A549 (cell line): Measurements from ENCODE around the gene LRFN5. TPM values are rescaled to one million over a fixed set of nuclear protein-coding genes. Genes with fewer than 3 reads are reported as not detected.
"Not testable (repeated sequence)": the region's sequence is repeated elsewhere in the genome, so short reads cannot be mapped to it uniquely, and the experiment has no call there.

ENCODE experiments used
- ATAC-seq, 2 experiments: fragments of 200-7000 bp in 1 of 2; fragments of >200 bp in 1 of 2; cut with Nextera tagmentation in 1 of 2; cut with Tn5 transposase in 1 of 2; 3 replicates each; pipeline versions ENCODE4 v1.8.0 to v1.9.1; 2018 to 2020; ENCODE audit warnings: mild to moderate bottlenecking in 1 of 2, moderate library complexity in 1 of 2
- CTCF ChIA-PET: fragments of 300-600 bp; sonication (Branson Sonifier 250); formaldehyde crosslinking; extraction: SDS; loops from one replicate; lab custom pipeline; 2021; ENCODE audit warnings: antibody characterized with exemption, inconsistent platforms; lab: Yijun Ruan, JAX
- POLR2A ChIA-PET: fragments of 350-600 bp; formaldehyde crosslinking; extraction: SDS; loops from one replicate; lab custom pipeline; 2021; ENCODE audit warnings: antibody characterized with exemption, inconsistent platforms; lab: Yijun Ruan, JAX
- DNase-seq, 2 experiments: peaks; one replicate each; pipeline versions ENCODE4 v3.0.0 to v3.0.0-alpha.2; 2011 to 2016; ENCODE audit warnings: low read depth in 1 of 2, low spot score in 1 of 2
- FAIRE-seq: peaks from 2 replicates; lab custom pipeline; 2011; peaks lifted over from hg19 to GRCh38; lab: Jason Lieb, UNC
- H3K27ac ChIP-seq, 2 experiments: fragments of >200 bp; sonication (Bioruptor Twin); formaldehyde crosslinking; 3 replicates each; pipeline ENCODE4 v1.5.1; 2016 to 2017
- H3K4me1 ChIP-seq: fragments of >200 bp; sonication (Bioruptor Twin); formaldehyde crosslinking; 3 replicates; pipeline ENCODE4 v1.6.1; 2016
- H3K4me2 ChIP-seq: fragments of >200 bp; sonication (Bioruptor Twin); formaldehyde crosslinking; 3 replicates; pipeline ENCODE4 v1.6.1; 2016
- H3K4me3 ChIP-seq: fragments of >200 bp; sonication (Bioruptor Twin); formaldehyde crosslinking; 3 replicates; pipeline ENCODE4 v1.5.1; 2016
- H3K9me3 ChIP-seq: fragments of >200 bp; sonication (Bioruptor Twin); formaldehyde crosslinking; 3 replicates; pipeline ENCODE4 v1.6.1; 2016
- BHLHE40 ChIP-seq: IDR thresholded peaks from 2 replicates; pipeline ENCODE4 v1.6.1; 2012; ENCODE audit warnings: low read depth, low read length, inconsistent platforms
- CBX8 ChIP-seq: fragments of 200-600 bp; sonication (generic); IDR thresholded peaks from 2 replicates; pipeline ENCODE4 v1.6.1; 2016
- CEBPB ChIP-seq, 2 experiments: fragments of >200 bp in 1 of 2; sonication (Bioruptor Twin) in 1 of 2; formaldehyde crosslinking in 1 of 2; IDR thresholded peaks; 2 replicates each; pipeline ENCODE4 v1.6.1; 2012 to 2016
- CHD2 ChIP-seq: fragments of 150-350 bp; IDR thresholded peaks from 2 replicates; pipeline ENCODE4 v1.6.1; 2014; ENCODE audit warnings: low read length; ENCODE audit not compliant: partially characterized antibody
- EP300 ChIP-seq, 2 experiments: fragments of >200 bp; sonication (Bioruptor Twin); formaldehyde crosslinking; IDR thresholded peaks; 2 replicates in 1 of 2; 3 replicates in 1 of 2; pipeline ENCODE4 v1.6.1; 2016 to 2017
- ESRRA ChIP-seq: fragments of 150-350 bp; IDR thresholded peaks from 2 replicates; pipeline ENCODE4 v1.6.1; 2014; ENCODE audit warnings: mild to moderate bottlenecking, low read length, borderline replicate concordance
- FOSL2 ChIP-seq, 2 experiments: fragments of 450-650 bp in 1 of 2; fragments of >200 bp in 1 of 2; sonication (Bioruptor Twin) in 1 of 2; formaldehyde crosslinking; IDR thresholded peaks; 2 replicates each; pipeline versions ENCODE4 v1.5.0 to v1.6.1; 2016 to 2020; ENCODE audit warnings: mild to moderate bottlenecking in 1 of 2, moderate library complexity in 1 of 2
- FOXS1 ChIP-seq: fragments of 250-450 bp; sonication (Bioruptor Pico); IDR thresholded peaks from 2 replicates; pipeline ENCODE4 v1.5.0; 2020; ENCODE audit warnings: mild to moderate bottlenecking, moderate library complexity
- GATA3 ChIP-seq: IDR thresholded peaks from 2 replicates; pipeline ENCODE4 v1.6.1; 2012; ENCODE audit warnings: borderline replicate concordance
- HEYL ChIP-seq: fragments of 250-450 bp; sonication (Bioruptor Pico); IDR thresholded peaks from 2 replicates; pipeline ENCODE4 v1.8.0; 2021; ENCODE audit warnings: mild to moderate bottlenecking, moderate library complexity
- HOXA7 ChIP-seq: fragments of 250-450 bp; sonication (Bioruptor Pico); IDR thresholded peaks from 2 replicates; pipeline ENCODE4 v1.5.0; 2020; ENCODE audit warnings: mild to moderate bottlenecking, moderate library complexity
- HOXB5 ChIP-seq: fragments of 250-450 bp; sonication (Bioruptor Pico); IDR thresholded peaks from 2 replicates; pipeline ENCODE4 v1.5.0; 2020; ENCODE audit warnings: mild to moderate bottlenecking, moderate library complexity
- JUNB ChIP-seq: fragments of >200 bp; sonication (Bioruptor Twin); formaldehyde crosslinking; IDR thresholded peaks from 2 replicates; pipeline ENCODE4 v1.6.1; 2016
- KDM5A ChIP-seq: fragments of 200-600 bp; sonication (generic); IDR thresholded peaks from 2 replicates; pipeline ENCODE4 v1.6.1; 2016; ENCODE audit warnings: antibody characterized with exemption, mild to moderate bottlenecking
- MAFK ChIP-seq: fragments of 450-650 bp; IDR thresholded peaks from 2 replicates; pipeline ENCODE4 v1.6.1; 2014; ENCODE audit not compliant: partially characterized antibody
- PHF8 ChIP-seq: fragments of 200-600 bp; sonication (generic); IDR thresholded peaks from 2 replicates; pipeline ENCODE4 v1.6.1; 2016; ENCODE audit warnings: low read depth, mild to moderate bottlenecking, antibody characterized with exemption, moderate library complexity, borderline replicate concordance
- RCOR1 ChIP-seq: fragments of 150-350 bp; IDR thresholded peaks from 2 replicates; pipeline ENCODE4 v1.6.1; 2014; ENCODE audit warnings: antibody characterized with exemption, low read length, low read depth
- SREBF2 ChIP-seq: fragments of 450-650 bp; IDR thresholded peaks from 2 replicates; pipeline ENCODE4 v1.6.1; 2014; ENCODE audit warnings: mild to moderate bottlenecking, moderate library complexity
- TFCP2L1 ChIP-seq: fragments of 250-450 bp; sonication (Bioruptor Pico); IDR thresholded peaks from 2 replicates; pipeline ENCODE4 v1.5.0; 2021; ENCODE audit warnings: mild to moderate bottlenecking
- TP53 ChIP-seq: fragments of 250-450 bp; sonication (Bioruptor Pico); IDR thresholded peaks from 2 replicates; pipeline ENCODE4 v1.5.0; 2021; ENCODE audit warnings: mild to moderate bottlenecking, moderate library complexity
- ZFP36 ChIP-seq: fragments of 450-650 bp; IDR thresholded peaks from 2 replicates; pipeline ENCODE4 v1.6.1; 2014; ENCODE audit warnings: borderline replicate concordance; ENCODE audit not compliant: partially characterized antibody
- ZNF302 ChIP-seq: fragments of 250-450 bp; sonication (Bioruptor Pico); IDR thresholded peaks from 2 replicates; pipeline ENCODE4 v1.9.0; 2021; ENCODE audit warnings: inconsistent platforms, mild to moderate bottlenecking, moderate library complexity
- WGBS: methylation state at CpG from one replicate; pipeline ENCODE4 v1.1.6; 2017; ENCODE audit errors: missing lambda C conversion rate; 5-methylcytosine and 5-hydroxymethylcytosine counted together
- polyA plus RNA-seq, 4 experiments: library from polyadenylated mRNA; depleted of rRNA in 3 of 4; stranded (reverse); fragments of >200 nt; fragmentation: RNase III in 1 of 4; extraction: RNeasy Plus Mini Kit Qiagen cat#74134 plus additional on column Dnase treatment in 1 of 4; gene quantifications; 2 replicates in 3 of 4; 3 replicates in 1 of 4; pipeline ENCODE4 v1.2.3, GENCODE V29; 2011 to 2017
- TF ChIP-seq, protein P1 (sequence below): IDR thresholded peaks from 2 replicates; pipeline ENCODE4 v1.6.1; 2012; ENCODE audit warnings: low read depth, borderline replicate concordance
- TF ChIP-seq, protein P2 (sequence below): fragments of 200-600 bp; sonication (generic); IDR thresholded peaks from 2 replicates; pipeline ENCODE4 v1.6.1; 2016; ENCODE audit warnings: antibody characterized with exemption, mild to moderate bottlenecking, moderate library complexity
- TF ChIP-seq, protein P3 (sequence below): fragments of 250-450 bp; sonication (Bioruptor Pico); IDR thresholded peaks from 2 replicates; pipeline ENCODE4 v1.5.0; 2020; ENCODE audit warnings: low read depth, mild to moderate bottlenecking, moderate library complexity

LRFN5 gene
- polyA plus RNA-seq, 2 of the 4 experiments (the other 2 are of a cell fraction) = not detected

DNA sequence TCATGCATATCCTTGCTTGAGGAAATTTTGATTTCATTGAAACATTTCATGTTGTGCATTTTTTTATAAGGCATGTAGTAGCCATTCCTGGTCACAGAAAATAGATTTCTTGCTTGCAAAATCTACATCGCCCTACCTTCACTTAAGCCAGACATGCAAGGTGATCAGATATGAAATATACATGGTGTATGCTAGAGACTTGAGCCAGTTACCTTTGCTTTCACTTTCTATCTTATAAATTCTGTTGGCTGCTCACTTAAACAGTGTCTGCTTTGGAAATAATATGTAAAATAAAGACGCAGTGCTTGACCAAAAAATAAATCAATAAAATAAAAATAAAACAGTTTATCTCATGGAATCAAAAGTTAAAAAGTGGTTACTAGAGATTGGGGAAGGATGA lies 136.5 kb downstream of the LRFN5 start (continued):
- TF ChIP-seq CHD2 (no peak), HOXB5 (no peak), ZFP36 (no peak), TFCP2L1 (CRISPR knock-in tag) (no peak), ZNF302 (CRISPR knock-in tag) (no peak), PHF8 (no peak)

DNA sequence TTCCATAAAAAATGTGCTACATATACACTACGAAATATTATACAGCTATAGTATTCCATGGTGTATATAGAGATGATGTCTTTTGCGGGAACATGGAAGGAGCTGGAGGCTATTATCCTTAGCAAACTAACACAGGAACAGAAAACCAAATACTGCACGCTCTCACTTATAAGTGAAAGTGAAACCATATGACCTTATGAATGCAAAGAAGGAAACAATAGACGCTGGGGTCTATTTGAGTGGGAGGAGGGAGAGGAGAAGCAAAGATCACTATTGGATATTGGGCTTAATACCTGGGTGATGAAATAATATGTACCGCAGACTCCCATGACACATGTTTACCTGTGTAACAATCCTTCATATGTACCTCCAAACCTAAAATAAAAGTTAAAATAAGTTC lies 142.8 kb downstream of the LRFN5 start:
- DNase-seq (no peak), ATAC-seq (no peak), FAIRE-seq (no peak)
- ChIA-PET POLR2A (no interaction called here), CTCF (no interaction called here)
- H3K4me1 ChIP-seq = no peaks in the 10 kb centered on the region
- TF ChIP-seq CEBPB (IDR thresholded peaks at IDR 0.05) (no peak), ZNF302 (CRISPR knock-in tag) (no peak), FOXS1 (CRISPR knock-in tag) (no peak), EP300 (IDR thresholded peaks at IDR 0.05) (no peak), GATA3 (no peak), ESRRA (no peak), HEYL (no peak), MAFK (no peak), JUNB (no peak)
- TF ChIP-seq, protein P1, sequence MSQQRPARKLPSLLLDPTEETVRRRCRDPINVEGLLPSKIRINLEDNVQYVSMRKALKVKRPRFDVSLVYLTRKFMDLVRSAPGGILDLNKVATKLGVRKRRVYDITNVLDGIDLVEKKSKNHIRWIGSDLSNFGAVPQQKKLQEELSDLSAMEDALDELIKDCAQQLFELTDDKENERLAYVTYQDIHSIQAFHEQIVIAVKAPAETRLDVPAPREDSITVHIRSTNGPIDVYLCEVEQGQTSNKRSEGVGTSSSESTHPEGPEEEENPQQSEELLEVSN = no peak
- WGBS = 9% methylated on average over 5 of the region's 5 CpGs
- H3K27ac ChIP-seq = no peak overlapping the region
- H3K4me2 ChIP-seq = peak overlapping the region; percentile 41
- 0 out of 3 replicates have a peak, but pooled peaks cover 3% of the 10 kb centered on the region for H3K9me3 ChIP-seq
- H3K4me3 ChIP-seq = no peak overlapping the region

DNA sequence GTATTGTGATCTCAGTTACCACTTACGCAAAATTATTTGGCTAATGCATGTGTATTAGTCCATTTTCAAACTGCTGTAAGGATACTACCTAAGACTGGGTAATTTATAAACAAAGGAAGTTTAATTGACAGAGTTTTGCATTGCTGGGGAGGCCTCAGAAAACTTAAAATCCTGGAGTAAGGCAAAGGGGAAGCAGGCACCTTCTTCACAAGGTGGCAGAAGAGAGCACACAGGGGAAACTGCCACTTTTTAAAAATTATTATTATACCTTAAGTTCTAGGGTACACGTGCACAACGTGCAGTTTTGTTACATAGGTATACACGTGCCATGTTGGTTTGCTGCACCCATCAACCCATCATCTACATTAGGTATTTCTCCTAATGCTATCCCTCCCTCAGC lies 143.9 kb downstream of the LRFN5 start:
- DNase-seq, H3K4me2 ChIP-seq, H3K9me3 ChIP-seq, FAIRE-seq, H3K4me3 ChIP-seq, POLR2A ChIA-PET, H3K27ac ChIP-seq, ATAC-seq, CTCF ChIA-PET, H3K4me1 ChIP-seq: not testable (repeated sequence)
- WGBS = 49% methylated on average over 4 of the region's 4 CpGs

DNA sequence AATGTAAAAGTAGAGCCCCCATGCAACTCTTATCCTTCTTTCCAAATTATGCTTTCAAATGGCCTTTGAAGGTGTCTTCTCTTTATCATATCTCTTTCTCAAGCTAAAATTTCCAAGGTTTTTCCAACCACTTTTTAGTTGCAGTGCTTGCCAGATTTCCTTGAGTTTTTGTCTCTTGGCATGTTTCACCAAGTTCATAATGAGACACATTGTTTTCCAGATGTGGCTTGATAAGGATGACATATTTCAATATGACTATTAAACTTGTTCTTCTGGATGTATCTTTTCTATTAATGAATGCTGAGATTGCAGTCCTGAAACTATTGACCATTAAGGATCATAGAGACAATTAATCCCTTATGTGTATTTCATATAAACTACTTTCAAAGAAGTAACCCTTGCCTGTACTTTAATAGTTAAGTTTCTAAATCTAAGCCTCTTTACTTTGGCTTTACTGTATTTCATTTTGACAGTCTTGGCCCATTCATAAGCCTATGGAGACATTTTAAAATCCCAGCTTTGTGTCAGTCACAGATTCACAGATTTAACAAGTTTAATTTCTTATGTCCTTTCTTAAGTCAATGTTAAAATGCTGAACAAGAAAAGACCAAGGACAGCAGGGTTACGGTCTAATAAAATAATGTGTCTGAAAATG lies 151.5 kb downstream of the LRFN5 start:
- no peak overlapping the region for H3K27ac ChIP-seq
- no peaks in the 10 kb centered on the region for H3K9me3 ChIP-seq
- CTCF ChIA-PET = no interaction called here
- no peak for TF ChIP-seq HOXA7 (CRISPR knock-in tag)
- TF ChIP-seq CHD2 = no peak
- TF ChIP-seq CBX8 = no peak
- no peak for TF ChIP-seq RCOR1
- TF ChIP-seq TP53 (CRISPR knock-in tag) = no peak
- TF ChIP-seq FOSL2 (IDR thresholded peaks at IDR 0.05) = no peak
- TF ChIP-seq FOSL2 (CRISPR knock-in tag; IDR thresholded peaks at IDR 0.05) = no peak
- TF ChIP-seq KDM5A = no peak
- no peak for TF ChIP-seq PHF8
- no peak for TF ChIP-seq BHLHE40
- no peak for TF ChIP-seq ZNF302 (CRISPR knock-in tag)
- TF ChIP-seq, protein P2, sequence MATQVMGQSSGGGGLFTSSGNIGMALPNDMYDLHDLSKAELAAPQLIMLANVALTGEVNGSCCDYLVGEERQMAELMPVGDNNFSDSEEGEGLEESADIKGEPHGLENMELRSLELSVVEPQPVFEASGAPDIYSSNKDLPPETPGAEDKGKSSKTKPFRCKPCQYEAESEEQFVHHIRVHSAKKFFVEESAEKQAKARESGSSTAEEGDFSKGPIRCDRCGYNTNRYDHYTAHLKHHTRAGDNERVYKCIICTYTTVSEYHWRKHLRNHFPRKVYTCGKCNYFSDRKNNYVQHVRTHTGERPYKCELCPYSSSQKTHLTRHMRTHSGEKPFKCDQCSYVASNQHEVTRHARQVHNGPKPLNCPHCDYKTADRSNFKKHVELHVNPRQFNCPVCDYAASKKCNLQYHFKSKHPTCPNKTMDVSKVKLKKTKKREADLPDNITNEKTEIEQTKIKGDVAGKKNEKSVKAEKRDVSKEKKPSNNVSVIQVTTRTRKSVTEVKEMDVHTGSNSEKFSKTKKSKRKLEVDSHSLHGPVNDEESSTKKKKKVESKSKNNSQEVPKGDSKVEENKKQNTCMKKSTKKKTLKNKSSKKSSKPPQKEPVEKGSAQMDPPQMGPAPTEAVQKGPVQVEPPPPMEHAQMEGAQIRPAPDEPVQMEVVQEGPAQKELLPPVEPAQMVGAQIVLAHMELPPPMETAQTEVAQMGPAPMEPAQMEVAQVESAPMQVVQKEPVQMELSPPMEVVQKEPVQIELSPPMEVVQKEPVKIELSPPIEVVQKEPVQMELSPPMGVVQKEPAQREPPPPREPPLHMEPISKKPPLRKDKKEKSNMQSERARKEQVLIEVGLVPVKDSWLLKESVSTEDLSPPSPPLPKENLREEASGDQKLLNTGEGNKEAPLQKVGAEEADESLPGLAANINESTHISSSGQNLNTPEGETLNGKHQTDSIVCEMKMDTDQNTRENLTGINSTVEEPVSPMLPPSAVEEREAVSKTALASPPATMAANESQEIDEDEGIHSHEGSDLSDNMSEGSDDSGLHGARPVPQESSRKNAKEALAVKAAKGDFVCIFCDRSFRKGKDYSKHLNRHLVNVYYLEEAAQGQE = no peak
- TF ChIP-seq, protein P1 = no peak
- TF ChIP-seq, protein P3, sequence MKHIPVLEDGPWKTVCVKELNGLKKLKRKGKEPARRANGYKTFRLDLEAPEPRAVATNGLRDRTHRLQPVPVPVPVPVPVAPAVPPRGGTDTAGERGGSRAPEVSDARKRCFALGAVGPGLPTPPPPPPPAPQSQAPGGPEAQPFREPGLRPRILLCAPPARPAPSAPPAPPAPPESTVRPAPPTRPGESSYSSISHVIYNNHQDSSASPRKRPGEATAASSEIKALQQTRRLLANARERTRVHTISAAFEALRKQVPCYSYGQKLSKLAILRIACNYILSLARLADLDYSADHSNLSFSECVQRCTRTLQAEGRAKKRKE (CRISPR knock-in tag) = no peak
- no peak for TF ChIP-seq SREBF2
- TF ChIP-seq CEBPB (IDR thresholded peaks at IDR 0.05) = no peak
- ATAC-seq (no peak), DNase-seq (no peak), FAIRE-seq (no peak)
- H3K4me3 ChIP-seq = no peak overlapping the region
- no peak overlapping the region for H3K4me2 ChIP-seq
- POLR2A ChIA-PET = no interaction called here
- 61% methylated on average over 1 of the region's 1 CpG for WGBS
- no peaks in the 10 kb centered on the region for H3K4me1 ChIP-seq
